K562 (cell line): Measurements from ENCODE around the gene MPHOSPH10. TPM values are rescaled to one million over a fixed set of nuclear protein-coding genes. Genes with fewer than 3 reads are reported as not detected.
A peak's percentile ranks its signal among the peaks of the same experiment; 100 is the strongest.

ENCODE experiments used
- COPS2 ChIP-seq: fragments of 450-650 bp; conservative IDR thresholded peaks from 2 replicates; pipeline ENCODE4 v1.6.1; 2016; ENCODE audit warnings: mild to moderate bottlenecking, moderate library complexity
- DMBX1 ChIP-seq: fragments of 250-450 bp; sonication (Bioruptor Pico); IDR thresholded peaks from 2 replicates; pipeline ENCODE4 v1.8.0; 2022; ENCODE audit warnings: inconsistent platforms, mild to moderate bottlenecking, moderate library complexity, borderline replicate concordance
- ERF ChIP-seq: fragments of 450-650 bp; formaldehyde crosslinking; IDR thresholded peaks from 2 replicates; pipeline ENCODE4 v1.4.0; 2020; ENCODE audit warnings: mild to moderate bottlenecking, mixed read lengths
- HDGF ChIP-seq: fragments of 450-650 bp; IDR thresholded peaks from 2 replicates; pipeline ENCODE4 v1.6.1; 2016
- RB1 ChIP-seq: fragments of 450-650 bp; IDR thresholded peaks from 2 replicates; pipeline ENCODE4 v1.6.1; 2017; ENCODE audit warnings: low read depth, mild to moderate bottlenecking
- RHOXF2B ChIP-seq: fragments of 250-450 bp; sonication (Bioruptor Pico); conservative IDR thresholded peaks from 2 replicates; pipeline ENCODE4 v1.5.1; 2021
- SMAD2 ChIP-seq: fragments of 150-350 bp; IDR thresholded peaks from 2 replicates; pipeline ENCODE4 v1.6.1; 2014; ENCODE audit warnings: low read depth, mild to moderate bottlenecking, low read length
- TEAD1 ChIP-seq, 2 experiments: fragments of 450-650 bp in 1 of 2; sonication (generic) in 1 of 2; formaldehyde crosslinking; IDR thresholded peaks; 2 replicates each; pipeline versions ENCODE4 v1.4.0 to v1.8.0; 2020 to 2022; ENCODE audit warnings: mild to moderate bottlenecking in 2 of 2, missing genetic modification reagents in 1 of 2
- TRIM25 ChIP-seq: fragments of 450-650 bp; IDR thresholded peaks from 2 replicates; pipeline ENCODE4 v1.7.0; 2016; ENCODE audit warnings: borderline replicate concordance
- UBTF ChIP-seq, 2 experiments: IDR thresholded peaks; 2 replicates each; pipeline ENCODE4 v1.6.1; 2012; ENCODE audit warnings: improper control_type of control experiment in 2 of 2, low read depth in 2 of 2, low read length in 2 of 2, borderline replicate concordance in 1 of 2
- ZKSCAN1 ChIP-seq: fragments of 150-350 bp; IDR thresholded peaks from 2 replicates; pipeline ENCODE4 v1.6.1; 2016; ENCODE audit warnings: low read depth, low read length
- ZNF184 ChIP-seq: sonication (generic); formaldehyde crosslinking; IDR thresholded peaks from 2 replicates; pipeline ENCODE4 v1.5.0; 2020; ENCODE audit warnings: missing genetic modification reagents
- ZNF347 ChIP-seq: fragments of 450-650 bp; formaldehyde crosslinking; IDR thresholded peaks from 2 replicates; pipeline ENCODE4 v1.4.0; 2020; ENCODE audit warnings: low read depth, mild to moderate bottlenecking, moderate library complexity
- ZNF518B ChIP-seq: fragments of 250-450 bp; sonication (Bioruptor Pico); IDR thresholded peaks from 2 replicates; pipeline ENCODE4 v1.5.0; 2021; ENCODE audit warnings: mild to moderate bottlenecking, moderate library complexity
- ZNF668 ChIP-seq: fragments of 250-450 bp; sonication (Bioruptor Pico); IDR thresholded peaks from 2 replicates; pipeline ENCODE4 v1.8.0; 2022; ENCODE audit warnings: mild to moderate bottlenecking, inconsistent platforms
- ZNF77 ChIP-seq: fragments of 250-450 bp; sonication (Bioruptor Pico); IDR thresholded peaks from 2 replicates; pipeline ENCODE4 v1.5.0; 2020
- polyA plus RNA-seq, 8 experiments: library from polyadenylated mRNA; depleted of rRNA in 4 of 8; stranded (reverse) in 5 of 8; unstranded in 3 of 8; fragments of >200 nt; fragmentation: Nextera tagmentation in 2 of 8; fragmentation: Illumina TruSeq in 1 of 8; extraction: Ambion mirVana in 2 of 8; extraction: Trizol in 1 of 8; gene quantifications; 2 replicates each; pipeline versions ENCODE4 v1.2.1 to v1.2.3, GENCODE V29; 2011 to 2014; ENCODE audit warnings: inconsistent platforms in 1 of 8, missing spikeins in 1 of 8
- total RNA-seq, 7 experiments: library from RNA; depleted of rRNA in 6 of 7; stranded (reverse); fragments of >200 nt in 6 of 7; fragmentation: Illumina TruSeq in 2 of 7; extraction: Trizol in 2 of 7; gene quantifications; 2 replicates each; pipeline versions ENCODE4 v1.2.1 to v1.2.3, GENCODE V29; 2011 to 2021; ENCODE audit warnings: low replicate concordance in 1 of 7
- TF ChIP-seq, protein P1 (sequence below): fragments of 450-650 bp; IDR thresholded peaks from 2 replicates; pipeline ENCODE4 v1.6.1; 2014; ENCODE audit warnings: low read depth, mild to moderate bottlenecking, moderate library complexity, borderline replicate concordance

MPHOSPH10 gene
- total and polyA plus RNA-seq, 9 of the 15 experiments (the other 6 are each of a cell fraction or from before 2014, with no cell fraction given) = 36.8 to 83.7 (median 58.5) TPM

DNA sequence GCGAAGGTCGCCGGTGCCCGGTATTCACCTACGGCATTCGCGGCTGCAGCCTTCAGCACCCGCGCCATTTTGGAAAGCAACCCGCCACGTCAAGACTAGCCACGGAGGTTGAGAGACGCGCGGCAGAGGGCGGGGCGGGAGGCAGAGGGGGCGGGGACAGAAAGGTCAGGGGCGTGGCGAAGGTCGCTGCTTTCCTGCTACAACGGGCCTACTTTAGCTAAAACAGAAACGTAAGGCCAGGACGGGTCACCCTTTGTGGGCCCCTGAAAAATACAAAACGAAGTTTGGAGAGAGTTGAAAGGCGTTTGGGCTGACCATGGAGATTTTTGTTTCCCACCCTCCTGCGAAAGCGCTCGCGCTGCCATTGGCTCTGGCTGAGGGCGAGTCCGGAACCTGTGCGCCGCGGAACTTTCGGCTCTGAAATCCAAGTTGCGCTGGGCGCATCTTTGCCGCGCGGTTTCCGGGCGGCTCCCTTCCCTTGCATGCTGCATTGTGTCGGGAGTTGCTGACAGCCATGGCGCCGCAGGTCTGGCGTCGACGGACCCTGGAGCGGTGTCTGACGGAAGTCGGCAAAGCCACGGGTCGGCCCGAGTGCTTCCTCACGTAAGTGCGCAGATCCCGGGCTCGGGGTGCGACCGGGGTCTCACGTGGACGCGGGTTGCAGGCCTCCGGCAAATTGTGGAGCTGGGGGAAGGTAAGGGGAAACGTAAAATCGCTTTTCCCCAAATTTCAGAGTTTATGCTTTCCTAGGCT lies at the start of gene MPHOSPH10, which contains the start of gene MCEE (continued):
- TF ChIP-seq ZKSCAN1 (peak; percentile 51; the same call in 1 of the 2 replicates), UBTF (IDR thresholded peaks at IDR 0.05; ENCODE audit: borderline replicate concordance in 1 of 2, low read depth in 2 of 2, low read length in 2 of 2) (0 out of 4 replicates have a peak, but pooled peaks have one; percentile 13 to 49), ZNF184 (CRISPR knock-in tag) (no peak), RHOXF2B (CRISPR knock-in tag) (no peak), DMBX1 (no peak), ZNF77 (CRISPR knock-in tag) (no peak), ZNF518B (CRISPR knock-in tag) (no peak), ZNF347 (CRISPR knock-in tag) (no peak), TEAD1 (CRISPR knock-in tag; IDR thresholded peaks at IDR 0.05) (peak in 1 of 2 experiments; percentile 62; a peak in 1 of 4 replicates), ERF (CRISPR knock-in tag) (no peak), SMAD2 (no peak), TRIM25 (no peak), COPS2 (no peak), HDGF (no peak), RB1 (peak; percentile 90), ZNF668 (CRISPR knock-in tag) (no peak)
- TF ChIP-seq, protein P1, sequence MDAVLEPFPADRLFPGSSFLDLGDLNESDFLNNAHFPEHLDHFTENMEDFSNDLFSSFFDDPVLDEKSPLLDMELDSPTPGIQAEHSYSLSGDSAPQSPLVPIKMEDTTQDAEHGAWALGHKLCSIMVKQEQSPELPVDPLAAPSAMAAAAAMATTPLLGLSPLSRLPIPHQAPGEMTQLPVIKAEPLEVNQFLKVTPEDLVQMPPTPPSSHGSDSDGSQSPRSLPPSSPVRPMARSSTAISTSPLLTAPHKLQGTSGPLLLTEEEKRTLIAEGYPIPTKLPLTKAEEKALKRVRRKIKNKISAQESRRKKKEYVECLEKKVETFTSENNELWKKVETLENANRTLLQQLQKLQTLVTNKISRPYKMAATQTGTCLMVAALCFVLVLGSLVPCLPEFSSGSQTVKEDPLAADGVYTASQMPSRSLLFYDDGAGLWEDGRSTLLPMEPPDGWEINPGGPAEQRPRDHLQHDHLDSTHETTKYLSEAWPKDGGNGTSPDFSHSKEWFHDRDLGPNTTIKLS = peak; percentile 99
